HL-60 (cell line): ENCODE data around the gene JAK1.

Experiments
- CTCF ChIP-seq: IDR thresholded peaks from one replicate; pipeline ENCODE4 v1.5.1; 2011; ENCODE audit warnings: low read length, control low read depth, inconsistent platforms; ENCODE audit not compliant: insufficient read depth
- REST ChIP-seq: IDR thresholded peaks from 2 replicates; pipeline ENCODE4 v1.6.1; 2012; ENCODE audit warnings: low read depth; ENCODE audit not compliant: insufficient replicate concordance

GRCh38 chr1:64933296-64934070 is 32.9 kb downstream of the JAK1 start:
- no peak for TF ChIP-seq CTCF
- TF ChIP-seq REST = no peak
